DMS153 treated with DMSO at 0.1 percent for 48 hours (cell line): ENCODE results near the gene CACNA2D3.

Experiments used
- DNase-seq: peaks from one replicate; lab custom pipeline; 2025; ENCODE audit not compliant: unreplicated experiment; lab: John Stamatoyannopoulos, UW

CACNA2D3 gene

GRCh38 chr3:55014081-55014480 is 891.7 kb downstream of the CACNA2D3 start:
- DNase-seq: no peak

- no peak for DNase-seq
Measured at GRCh38 chr3:55014906-55015305, 892.6 kb downstream of the CACNA2D3 start.

GRCh38 chr3:55017876-55018275 is 895.5 kb downstream of the CACNA2D3 start:
- DNase-seq: no peak

DNA sequence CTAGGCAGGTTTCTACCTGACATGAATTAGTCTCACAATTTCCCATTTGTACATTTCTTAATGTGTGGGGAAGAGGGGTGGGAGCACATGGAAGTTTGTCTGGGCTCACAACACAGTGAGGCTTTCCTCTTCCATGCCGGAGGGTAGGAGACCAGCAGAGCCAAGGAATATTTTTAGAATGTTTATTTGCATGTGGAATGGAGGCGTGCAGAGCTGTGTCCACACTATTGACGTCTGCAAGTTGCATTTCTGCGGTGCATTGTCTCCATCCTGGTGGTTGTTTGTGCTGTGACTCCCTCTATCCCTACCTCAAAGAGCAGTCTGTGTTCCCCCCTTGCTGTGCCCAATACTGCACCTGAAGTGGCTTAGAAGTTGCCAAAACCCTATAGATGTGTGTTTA is 908.6 kb downstream of the CACNA2D3 start:
- DNase-seq: no peak

DNA sequence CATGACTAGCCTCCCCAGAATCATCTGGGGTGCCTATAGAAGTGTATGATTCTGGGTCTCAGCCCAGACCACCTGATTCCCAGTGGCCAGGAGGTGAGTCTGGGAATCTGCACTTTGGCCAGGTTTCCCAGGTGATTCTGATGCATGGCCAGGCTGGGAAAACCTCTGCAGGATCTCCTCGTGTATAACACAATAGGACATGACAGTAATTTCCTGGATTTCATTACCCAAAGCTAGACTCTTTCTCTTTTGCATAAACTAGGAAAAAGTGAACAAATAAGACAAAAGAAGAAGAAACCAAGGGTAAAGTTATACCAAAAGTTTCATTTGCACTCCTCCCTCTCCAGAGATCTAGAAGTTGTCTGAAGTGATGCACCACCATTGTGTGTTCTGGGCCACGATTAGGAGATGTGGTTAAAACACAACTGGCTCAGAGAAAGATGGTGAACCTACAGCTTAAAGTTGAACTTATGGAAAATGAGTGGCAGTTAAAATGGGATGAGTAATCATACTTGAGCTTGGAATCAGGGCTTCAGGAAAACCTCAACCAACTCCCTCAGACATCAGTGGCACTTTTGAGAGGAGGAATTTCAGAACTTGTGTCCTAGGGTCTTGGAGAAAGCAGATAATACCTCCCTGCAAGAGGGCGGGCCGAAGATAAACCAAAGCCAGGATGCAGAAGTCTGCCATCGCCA is 914.7 kb downstream of the CACNA2D3 start:
- no peak for DNase-seq

DNA sequence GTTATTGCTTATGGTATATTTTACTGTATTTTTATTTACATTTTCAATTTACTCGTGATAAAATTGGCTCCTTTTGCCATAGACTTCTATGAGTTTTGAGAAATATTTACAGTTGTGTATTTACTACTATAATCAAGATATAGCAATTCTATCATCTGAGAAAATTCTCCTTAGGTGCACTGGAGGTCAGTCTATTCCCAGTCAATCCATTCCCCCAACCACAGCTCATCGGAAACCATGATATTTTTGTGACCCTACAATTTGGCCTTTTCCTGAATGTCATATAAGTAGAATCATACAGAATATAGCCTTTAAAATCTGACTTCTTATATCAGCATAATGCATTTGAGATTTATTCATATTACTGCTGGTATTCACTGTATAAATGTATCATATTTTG is 920.2 kb downstream of the CACNA2D3 start:
- no peak for DNase-seq

DNA sequence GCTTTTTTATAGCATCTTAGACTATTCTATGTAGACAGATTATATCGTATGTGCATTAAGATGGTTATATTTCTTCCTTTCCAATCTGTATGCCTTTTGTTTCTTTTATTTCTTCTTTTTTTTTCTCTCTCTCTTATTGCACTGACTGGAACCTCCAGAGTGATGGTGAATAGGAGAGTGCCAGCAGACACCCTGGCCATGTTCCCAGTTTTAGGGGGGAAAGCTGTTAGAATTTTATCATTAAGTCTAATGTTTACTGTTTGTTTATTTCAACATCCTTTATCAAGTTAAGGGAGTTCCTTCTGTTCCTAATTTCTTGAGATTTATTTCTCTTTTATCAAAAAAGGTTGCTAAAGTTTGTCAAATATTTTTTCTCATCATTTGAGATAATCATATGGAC is 922.1 kb downstream of the CACNA2D3 start:
- DNase-seq: no peak

GRCh38 chr3:55059027-55059629 is 936.8 kb downstream of the CACNA2D3 start:
- no peak for DNase-seq

DNA sequence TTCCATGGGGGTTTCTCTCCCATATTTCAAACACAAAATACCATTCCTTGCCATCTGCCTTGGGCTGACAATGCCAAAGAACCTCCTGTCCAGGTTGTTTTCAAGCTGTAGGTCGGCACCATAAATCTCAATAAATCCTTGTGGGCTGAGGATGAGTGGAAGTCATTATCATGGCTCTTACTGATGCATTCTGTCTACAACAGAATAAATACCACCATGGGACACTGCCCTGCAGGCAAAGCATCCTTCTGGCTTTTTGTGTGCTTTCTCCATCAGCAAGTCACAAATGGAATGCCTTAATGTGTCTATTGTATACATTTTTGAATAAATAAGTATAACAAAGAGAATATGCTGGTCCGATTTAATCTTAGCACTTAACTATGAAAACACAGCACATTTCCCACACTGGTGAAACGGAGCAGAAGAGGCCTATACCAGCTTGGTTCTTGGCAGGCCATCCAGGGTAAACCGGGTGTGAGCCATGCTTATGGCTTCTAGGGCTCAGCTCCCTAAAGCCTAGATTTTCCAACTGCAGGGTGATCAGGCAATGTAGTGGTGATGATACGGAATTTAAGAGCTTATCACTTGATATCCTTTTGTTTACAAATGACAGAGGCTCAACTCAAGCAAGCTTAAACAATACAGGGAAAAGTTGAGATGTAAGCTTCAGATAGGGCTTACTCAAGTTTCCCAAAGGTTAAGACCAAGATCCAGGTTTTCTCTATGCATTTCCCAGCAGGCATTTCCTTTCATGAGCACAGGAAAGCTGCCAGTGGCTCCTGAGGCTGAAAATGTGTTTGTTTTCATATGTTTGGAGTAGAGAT is 938.8 kb downstream of the CACNA2D3 start:
- no peak for DNase-seq

DNA sequence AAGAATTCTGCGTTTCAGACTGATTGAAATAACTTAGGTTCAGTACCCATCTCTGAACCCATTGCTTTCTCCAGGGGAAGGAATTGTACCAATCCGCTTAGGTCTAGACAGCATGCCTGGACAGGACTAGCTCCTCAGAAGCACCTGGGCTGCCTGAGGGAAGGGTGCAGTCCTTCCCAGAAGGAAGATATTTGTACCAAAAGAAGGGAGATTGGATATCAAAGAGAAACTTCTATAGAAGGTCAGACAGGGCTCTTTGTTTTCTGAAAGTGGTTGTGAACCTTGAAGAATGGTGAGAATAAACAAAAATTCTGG is 939.3 kb downstream of the CACNA2D3 start:
- DNase-seq: no peak

- no peak for DNase-seq
Measured at GRCh38 chr3:55064164-55064563, 941.8 kb downstream of the CACNA2D3 start.

GRCh38 chr3:55065331-55065730 is 943.0 kb downstream of the CACNA2D3 start:
- no peak for DNase-seq

- no peak for DNase-seq
Measured at GRCh38 chr3:55066551-55067047, 944.2 kb downstream of the CACNA2D3 start.

DNA sequence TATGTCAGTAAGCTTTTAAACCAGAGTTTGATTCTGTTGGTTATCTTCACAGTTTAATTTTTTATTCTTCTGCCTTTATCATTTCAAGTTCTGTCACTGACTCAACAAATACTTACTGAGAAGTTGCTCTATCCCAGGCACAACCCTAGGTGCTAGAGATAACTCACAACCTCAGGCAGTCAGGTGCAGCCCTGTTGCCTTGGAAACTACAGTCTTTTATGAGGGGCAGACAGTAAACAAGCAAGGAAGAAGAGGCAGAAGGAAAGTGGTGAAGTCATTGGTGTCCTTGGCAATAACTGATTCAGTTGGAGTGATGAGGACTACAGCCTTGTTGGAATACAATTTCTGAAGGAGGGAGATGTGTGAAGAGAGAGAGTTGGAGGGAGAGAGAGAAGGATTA is 947.6 kb downstream of the CACNA2D3 start:
- no peak for DNase-seq

DNA sequence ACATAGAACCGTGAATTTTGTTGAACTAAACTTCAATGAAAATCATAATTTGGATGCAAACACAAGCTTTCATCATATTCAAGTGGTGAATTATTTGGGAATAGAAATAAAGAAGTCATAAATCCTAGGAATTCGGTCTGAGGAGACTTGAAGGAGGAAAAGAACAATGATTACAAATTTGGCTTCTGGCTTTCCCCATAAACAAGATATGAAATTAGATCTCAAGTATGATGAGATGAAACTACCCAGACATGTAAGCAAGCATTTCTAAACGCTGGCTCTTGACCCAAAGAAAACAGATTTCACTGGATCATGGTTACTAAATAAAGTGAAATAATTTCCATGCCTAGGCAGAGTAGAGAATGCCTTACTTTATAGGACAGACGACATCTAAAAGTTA is 952.4 kb downstream of the CACNA2D3 start:
- no peak for DNase-seq

- no peak for DNase-seq
Measured at GRCh38 chr3:55075846-55076245, 953.5 kb downstream of the CACNA2D3 start.

- no peak for DNase-seq
Measured at GRCh38 chr3:55077726-55078125, 955.4 kb downstream of the CACNA2D3 start.

- no peak for DNase-seq
Measured at GRCh38 chr3:55078876-55079275, 956.5 kb downstream of the CACNA2D3 start.

DNA sequence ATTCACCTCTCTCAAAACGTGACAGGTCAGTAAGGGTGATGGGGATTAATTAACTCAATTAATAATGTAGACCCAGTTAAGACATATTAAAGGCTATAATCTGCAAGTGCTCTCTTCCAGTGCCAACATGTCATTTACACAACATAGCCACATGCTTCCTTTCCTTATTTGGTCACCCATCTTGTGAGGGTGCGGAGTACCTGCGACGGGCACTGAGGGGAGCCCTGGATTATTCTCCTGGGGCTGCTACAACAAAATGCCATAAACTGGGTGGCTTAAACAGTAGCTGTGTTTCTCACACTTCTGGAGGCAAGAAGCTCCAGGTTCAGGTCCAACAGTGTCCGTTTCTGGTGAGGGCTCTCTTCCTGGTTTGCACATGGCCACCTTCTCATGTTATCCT is 962.9 kb downstream of the CACNA2D3 start:
- DNase-seq: no peak

DNA sequence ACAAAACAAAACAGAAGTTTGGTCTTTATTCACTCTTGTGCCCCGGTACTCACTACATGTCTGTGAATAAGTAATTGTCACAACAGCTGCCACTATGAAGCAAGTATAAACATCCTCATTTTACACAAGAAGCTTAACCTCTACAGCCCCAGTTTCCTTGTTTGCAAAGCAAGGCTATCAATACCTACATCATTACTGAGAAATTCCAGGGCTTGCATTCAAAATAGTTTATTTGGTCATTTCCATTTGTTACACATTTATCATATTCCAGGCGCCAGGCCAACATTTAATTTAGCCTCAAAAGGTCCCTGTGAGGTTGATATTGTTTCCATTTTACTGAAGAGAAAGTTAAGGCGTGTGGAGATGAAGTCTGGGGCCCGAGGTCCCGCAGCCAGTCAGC is 966.9 kb downstream of the CACNA2D3 start:
- no peak for DNase-seq

DNA sequence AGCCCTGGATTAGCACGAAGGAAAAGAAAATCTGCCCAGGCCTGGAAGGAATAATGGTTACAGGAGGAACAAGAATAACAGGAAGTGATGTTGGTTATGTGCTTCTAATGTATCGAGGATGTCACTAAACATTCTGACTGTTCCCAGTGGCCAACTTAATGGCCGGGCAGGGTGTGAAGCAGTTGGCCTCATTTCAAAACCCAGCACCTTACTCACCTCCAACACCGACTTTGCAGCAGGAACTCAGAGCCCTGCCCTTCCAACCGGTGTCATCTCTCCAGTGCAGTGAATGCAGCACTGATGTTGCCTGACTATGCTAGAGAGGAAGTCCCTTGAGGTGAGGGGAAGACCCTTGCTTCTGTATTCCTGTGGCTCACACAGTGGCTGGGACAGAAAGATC is 967.9 kb downstream of the CACNA2D3 start:
- no peak for DNase-seq

- no peak for DNase-seq
Measured at GRCh38 chr3:55090746-55091145, 968.4 kb downstream of the CACNA2D3 start.
